SJSA1 (cell line): ENCODE results near the gene CPLX4. TPM values are rescaled to one million over a fixed set of nuclear protein-coding genes. Genes with fewer than 3 reads are reported as not detected.
A peak's percentile ranks its signal among the peaks of the same experiment; 100 is the strongest.

Source experiments
- DNase-seq, 2 experiments: peaks; one replicate each; pipeline ENCODE4 v3.0.0-alpha.2; 2015 to 2020; ENCODE audit warnings: low spot score in 2 of 2, low read depth in 1 of 2
- H3K27ac ChIP-seq: fragments of 250-450 bp; sonication (Bioruptor Pico); 2 replicates; pipeline ENCODE4 v1.5.1; 2020; ENCODE audit warnings: mild to moderate bottlenecking, moderate library complexity
- H3K27me3 ChIP-seq: fragments of 250-450 bp; sonication (Bioruptor Pico); replicated peaks from 2 replicates; pipeline ENCODE4 v1.5.1; 2020; ENCODE audit warnings: mild to moderate bottlenecking, moderate library complexity
- H3K36me3 ChIP-seq: fragments of 250-450 bp; sonication (Bioruptor Pico); 2 replicates; pipeline ENCODE4 v1.5.1; 2020; ENCODE audit warnings: mild to moderate bottlenecking
- H3K4me1 ChIP-seq: fragments of 250-450 bp; sonication (Bioruptor Pico); replicated peaks from 2 replicates; pipeline ENCODE4 v1.6.1; 2021; ENCODE audit warnings: mild to moderate bottlenecking
- H3K4me3 ChIP-seq: fragments of 250-450 bp; sonication (Bioruptor Pico); 2 replicates; pipeline ENCODE4 v1.5.1; 2020; ENCODE audit warnings: mild to moderate bottlenecking
- H3K9me3 ChIP-seq: fragments of 250-450 bp; sonication (Bioruptor Pico); replicated peaks from 2 replicates; pipeline ENCODE4 v1.5.1; 2020; ENCODE audit warnings: mild to moderate bottlenecking
- total RNA-seq: library from RNA; depleted of rRNA; stranded (reverse); fragments of >200 nt; shearing (Covaris generic); gene quantifications from 2 replicates; pipeline ENCODE4 v1.2.3, GENCODE V29; 2014

Gene CPLX4
- total RNA-seq, 1 experiment from 2014 or later = not detected

DNA sequence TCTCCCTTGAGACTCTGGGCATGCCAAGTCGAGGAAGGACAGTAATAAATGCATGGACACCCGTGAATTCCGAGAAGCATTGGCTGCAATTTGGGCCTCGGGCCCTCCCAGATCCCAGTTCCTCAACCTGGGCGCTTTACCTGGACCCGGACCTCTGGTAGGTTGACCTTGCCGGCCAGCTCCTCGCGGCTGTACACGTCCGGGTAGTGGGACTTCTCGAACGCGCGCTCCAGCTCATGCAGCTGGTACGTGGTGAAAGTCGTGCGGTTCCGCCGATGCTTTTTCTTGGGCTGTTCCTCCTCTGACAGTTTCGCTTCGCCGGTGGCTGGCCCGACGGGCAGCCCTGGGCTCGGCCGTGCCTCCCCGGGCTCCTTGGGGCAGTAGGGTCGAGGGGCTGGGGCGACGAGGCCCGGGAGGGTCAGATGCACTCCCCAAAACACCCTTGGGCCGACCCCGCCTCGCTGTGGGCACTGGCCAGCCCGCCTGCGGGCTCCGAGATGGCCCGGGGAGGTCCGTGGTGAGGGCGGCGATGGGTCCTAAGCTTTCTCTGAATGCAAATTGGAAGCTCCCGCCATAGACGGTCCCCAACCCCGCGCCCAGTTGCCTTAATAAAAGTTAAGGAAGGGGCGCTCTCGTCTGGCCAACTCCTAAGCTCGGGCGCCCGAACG is 46.1 kb downstream of the CPLX4 start:
- no peak for DNase-seq

GRCh38 chr18:59271606-59272220 is 46.7 kb downstream of the CPLX4 start:
- Histone ChIP-seq H3K27ac (no peak overlapping the region), H3K9me3 (peaks cover 10% of the 10 kb centered on the region), H3K4me3 (no peak overlapping the region), H3K36me3 (no peaks in the 10 kb centered on the region), H3K27me3 (peaks cover 97% of the 10 kb centered on the region), H3K4me1 (peaks cover 17% of the 10 kb centered on the region)
- no peak for DNase-seq

More for the DNA sequence above, 46.1 kb downstream of the CPLX4 start:
- H3K27ac ChIP-seq = no peak overlapping the region
- H3K27me3 ChIP-seq = peaks cover 97% of the 10 kb centered on the region
- no peak overlapping the region for H3K4me3 ChIP-seq
- peaks cover 17% of the 10 kb centered on the region for H3K4me1 ChIP-seq
- H3K36me3 ChIP-seq = no peaks in the 10 kb centered on the region
- peaks cover 10% of the 10 kb centered on the region for H3K9me3 ChIP-seq

GRCh38 chr18:59270689-59271257 is 47.7 kb downstream of the CPLX4 start:
- no peak for DNase-seq

DNA sequence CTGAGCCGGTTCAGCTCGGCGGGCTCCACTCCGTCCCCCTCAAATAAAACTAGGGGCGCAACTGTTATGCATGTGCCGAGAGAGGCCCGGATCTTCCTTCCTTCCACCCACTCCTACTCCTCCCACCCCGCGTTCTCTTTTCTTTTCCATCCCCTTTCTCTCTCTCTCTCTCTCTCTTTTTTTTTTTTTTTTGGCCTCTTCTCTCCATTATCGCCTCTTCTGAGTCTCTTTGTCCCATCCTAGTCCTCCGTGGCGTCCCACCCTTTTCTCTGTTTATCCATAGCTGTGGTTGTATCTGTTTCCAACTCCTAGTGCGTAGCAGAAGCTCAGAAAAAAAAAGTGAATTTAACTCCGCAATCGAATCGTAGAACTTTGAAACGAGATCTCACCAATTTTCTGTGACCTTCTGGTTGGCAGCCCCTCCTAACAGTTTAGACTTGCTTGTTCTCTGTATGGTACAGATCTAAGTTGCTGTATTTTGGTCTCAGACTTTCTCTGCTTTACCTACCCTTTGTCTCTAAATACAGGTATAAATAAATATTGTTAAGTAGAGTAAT is 48.8 kb downstream of the CPLX4 start:
- DNase-seq = no peak
- H3K4me3 ChIP-seq = peak overlapping the region; percentile 10; the same call in 1 of the 2 replicates
- H3K27me3 ChIP-seq = peaks cover 100% of the 10 kb centered on the region
- no peak overlapping the region for H3K27ac ChIP-seq
- H3K36me3 ChIP-seq = no peaks in the 10 kb centered on the region
- H3K9me3 ChIP-seq = peaks cover 10% of the 10 kb centered on the region
- peaks cover 21% of the 10 kb centered on the region for H3K4me1 ChIP-seq

More at GRCh38 chr18:59270689-59271257, 47.7 kb downstream of the CPLX4 start:
- Histone ChIP-seq H3K4me3 (no peak overlapping the region), H3K27ac (no peak overlapping the region), H3K4me1 (peaks cover 17% of the 10 kb centered on the region), H3K27me3 (peaks cover 100% of the 10 kb centered on the region), H3K9me3 (peaks cover 10% of the 10 kb centered on the region), H3K36me3 (no peaks in the 10 kb centered on the region)

DNA sequence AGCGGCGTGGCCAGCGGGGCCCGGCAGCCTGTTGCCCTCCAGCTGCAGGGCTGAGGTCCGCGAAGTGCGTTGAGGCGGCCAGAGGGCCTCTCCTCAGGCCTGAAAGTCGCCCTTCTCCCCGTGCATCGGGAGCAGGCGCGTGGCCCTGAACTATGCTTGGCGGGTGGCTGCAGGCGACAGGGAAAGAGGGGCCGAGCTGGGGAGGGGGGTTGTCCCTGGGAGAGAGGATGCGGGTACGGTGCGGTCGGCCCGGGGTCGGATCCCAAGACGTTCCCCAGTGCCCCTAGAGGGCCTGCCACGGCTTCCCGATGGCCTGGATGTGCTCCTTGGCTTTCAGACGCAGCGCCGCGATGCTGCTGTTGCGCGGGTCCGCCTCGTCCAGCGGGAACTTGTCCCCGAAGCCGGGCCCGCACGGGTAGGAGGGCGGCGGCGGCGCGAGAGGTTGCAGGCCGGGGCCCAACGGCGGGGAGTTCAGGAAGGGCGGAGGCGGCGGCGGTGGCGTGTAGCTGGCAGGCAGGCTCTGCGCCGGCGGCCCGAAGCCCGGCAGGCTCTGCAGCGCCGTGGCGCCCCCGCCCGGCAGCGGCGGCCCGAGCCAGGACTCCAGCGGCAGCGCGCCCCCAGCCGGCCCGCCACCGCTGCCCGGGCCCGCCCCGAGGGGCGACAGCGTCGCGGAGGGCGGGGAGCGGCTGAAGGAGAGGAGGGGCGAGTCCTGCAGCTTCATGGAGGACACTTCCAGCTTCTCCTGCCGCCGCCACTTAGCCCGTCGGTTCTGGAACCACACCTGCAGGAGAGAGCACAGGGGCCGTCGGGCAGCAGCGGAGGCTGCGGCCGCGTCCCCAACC is 49.5 kb downstream of the CPLX4 start:
- H3K4me1 ChIP-seq = peaks cover 21% of the 10 kb centered on the region
- DNase-seq = no peak
- H3K4me3 ChIP-seq = peak overlapping the region; percentile 10; the same call in 1 of the 2 replicates
- H3K27ac ChIP-seq = no peak overlapping the region
- H3K27me3 ChIP-seq = peaks cover 100% of the 10 kb centered on the region
- no peaks in the 10 kb centered on the region for H3K36me3 ChIP-seq
- peaks cover 10% of the 10 kb centered on the region for H3K9me3 ChIP-seq

GRCh38 chr18:59268127-59268720 is 50.2 kb downstream of the CPLX4 start:
- Histone ChIP-seq H3K9me3 (peaks cover 7% of the 10 kb centered on the region), H3K4me1 (peaks cover 16% of the 10 kb centered on the region), H3K4me3 (no peak overlapping the region), H3K36me3 (no peaks in the 10 kb centered on the region), H3K27me3 (peaks cover 100% of the 10 kb centered on the region), H3K27ac (no peak overlapping the region)
- no peak for DNase-seq

GRCh38 chr18:59267503-59268126 is 50.8 kb downstream of the CPLX4 start:
- no peak overlapping the region for H3K27ac ChIP-seq
- no peaks in the 10 kb centered on the region for H3K36me3 ChIP-seq
- peaks cover 12% of the 10 kb centered on the region for H3K4me1 ChIP-seq
- peaks cover 100% of the 10 kb centered on the region for H3K27me3 ChIP-seq
- no peak for DNase-seq
- H3K4me3 ChIP-seq = no peak overlapping the region
- peaks cover 3% of the 10 kb centered on the region for H3K9me3 ChIP-seq

DNA sequence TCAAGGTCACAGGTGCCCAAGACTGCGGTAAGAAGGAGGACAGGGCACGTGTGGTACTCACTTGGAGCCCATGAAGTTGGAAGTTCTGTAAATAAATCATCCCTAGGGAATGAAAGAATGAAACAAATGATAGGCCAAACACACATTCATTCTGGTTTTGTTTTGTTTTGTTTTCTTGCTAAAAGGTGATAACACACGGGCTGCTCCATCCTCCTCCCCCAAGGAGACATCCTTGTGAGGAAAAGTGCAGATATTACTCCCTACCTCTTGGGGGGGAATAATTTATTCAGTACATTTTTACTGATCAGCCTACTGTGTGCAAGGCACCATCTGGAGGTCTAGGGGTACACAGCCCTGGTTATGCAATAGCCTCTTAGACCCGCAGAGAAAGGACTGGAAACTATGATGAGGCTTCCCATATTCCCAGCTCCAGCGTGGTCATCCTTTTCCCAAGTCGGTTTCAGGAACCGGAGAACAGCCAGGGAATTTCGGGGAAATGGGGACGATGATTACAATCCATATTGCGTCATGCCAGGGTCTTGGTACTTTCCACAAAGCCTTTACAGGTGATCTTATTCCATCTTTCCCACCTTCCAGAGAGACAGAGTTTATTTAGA is 51.5 kb downstream of the CPLX4 start:
- Histone ChIP-seq H3K27ac (no peak overlapping the region), H3K27me3 (peaks cover 94% of the 10 kb centered on the region), H3K4me1 (peaks cover 12% of the 10 kb centered on the region), H3K36me3 (no peaks in the 10 kb centered on the region), H3K9me3 (peaks cover 3% of the 10 kb centered on the region), H3K4me3 (no peak overlapping the region)
- DNase-seq = no peak

DNA sequence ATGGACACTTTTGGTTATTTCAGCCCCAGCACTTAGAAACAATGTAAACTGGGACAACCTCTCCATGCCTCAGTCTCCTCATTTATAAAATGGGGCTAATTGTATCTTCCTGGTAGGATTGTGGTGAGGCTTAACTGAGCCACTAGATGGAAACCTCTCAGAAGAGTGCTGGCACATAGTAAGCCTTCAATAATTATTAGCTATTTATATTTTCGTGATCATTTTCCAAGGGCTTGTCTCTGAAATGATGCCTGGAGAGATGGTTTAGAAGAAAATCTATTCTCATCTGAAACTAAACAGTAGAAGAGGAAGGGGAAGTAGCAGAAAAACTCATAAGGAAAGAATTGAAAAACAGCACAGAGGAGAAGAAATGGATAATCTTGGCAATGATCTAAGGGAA is 52.0 kb downstream of the CPLX4 start:
- no peak for DNase-seq
- Histone ChIP-seq H3K27ac (no peak overlapping the region), H3K4me3 (no peak overlapping the region), H3K36me3 (no peaks in the 10 kb centered on the region), H3K27me3 (peaks cover 89% of the 10 kb centered on the region), H3K9me3 (peaks cover 3% of the 10 kb centered on the region), H3K4me1 (peaks cover 12% of the 10 kb centered on the region)

DNA sequence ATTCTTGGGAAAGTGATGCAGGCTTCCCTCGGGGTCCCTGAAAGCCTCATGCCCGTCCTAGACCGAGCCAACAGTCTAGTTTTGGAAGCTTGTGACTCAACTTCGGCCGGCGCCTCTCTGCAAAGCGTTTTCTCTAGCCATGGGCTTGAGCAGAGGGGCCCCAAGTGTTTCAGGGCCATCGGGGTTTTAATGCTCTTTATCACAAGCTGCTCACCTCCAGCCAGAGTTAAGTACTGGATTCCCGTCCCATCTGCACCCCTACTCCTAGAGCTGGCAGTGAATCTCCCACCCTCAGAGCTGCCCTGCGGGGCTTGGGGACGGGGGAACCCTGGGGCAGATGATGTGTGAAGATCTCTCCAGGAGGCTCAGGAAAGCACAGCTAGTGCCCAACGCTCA is 52.5 kb downstream of the CPLX4 start:
- Histone ChIP-seq H3K4me1 (peaks cover 12% of the 10 kb centered on the region), H3K27ac (no peak overlapping the region), H3K36me3 (no peaks in the 10 kb centered on the region), H3K27me3 (peaks cover 84% of the 10 kb centered on the region), H3K9me3 (peaks cover 3% of the 10 kb centered on the region), H3K4me3 (no peak overlapping the region)
- no peak for DNase-seq

GRCh38 chr18:59265246-59265973 is 53.0 kb downstream of the CPLX4 start:
- Histone ChIP-seq H3K27ac (no peak overlapping the region), H3K4me3 (peak overlapping the region; percentile 25), H3K9me3 (peaks cover 3% of the 10 kb centered on the region), H3K4me1 (peaks cover 12% of the 10 kb centered on the region), H3K36me3 (no peaks in the 10 kb centered on the region), H3K27me3 (peaks cover 79% of the 10 kb centered on the region)
- DNase-seq = no peak

- H3K4me3 ChIP-seq = no peak overlapping the region
These were observed 53.7 kb downstream of the CPLX4 start for GRCh38 chr18:59264651-59265245.

More at GRCh38 chr18:59264651-59265245, 53.7 kb downstream of the CPLX4 start:
- no peak overlapping the region for H3K27ac ChIP-seq
- DNase-seq = no peak
- peaks cover 12% of the 10 kb centered on the region for H3K4me1 ChIP-seq
- peaks cover 72% of the 10 kb centered on the region for H3K27me3 ChIP-seq
- peaks cover 3% of the 10 kb centered on the region for H3K9me3 ChIP-seq
- H3K36me3 ChIP-seq = no peaks in the 10 kb centered on the region
